OCI-LY7 (cell line): ENCODE results near the gene CNIH2.

ENCODE experiments used
- CTCF ChIP-seq: fragments of 200-600 bp; sonication (generic); conservative IDR thresholded peaks from 2 replicates; pipeline ENCODE4 v1.5.1; 2014; ENCODE audit warnings: mild to moderate bottlenecking, antibody characterized with exemption, low read length, moderate library complexity, mixed read lengths
- EZH2phosphoT487 ChIP-seq: fragments of 200-600 bp; sonication (generic); IDR thresholded peaks from 2 replicates; pipeline ENCODE4 v1.6.1; 2018; ENCODE audit warnings: low read depth, borderline replicate concordance, mild to moderate bottlenecking, mixed run types, antibody characterized with exemption, low read length, moderate library complexity, mixed read lengths

- no peak for TF ChIP-seq CTCF
- no peak for TF ChIP-seq EZH2phosphoT487
These were observed 29.1 kb upstream of the CNIH2 start for GRCh38 chr11:66248903-66249302.
